B cell (primary cell): ENCODE data around the gene PRR7. TPM values are rescaled to one million over a fixed set of nuclear protein-coding genes. Genes with fewer than 3 reads are reported as not detected.

Source experiments
- ATAC-seq: fragments of 200-7000 bp; cut with Tn5 transposase; one replicate; pipeline ENCODE4 v1.10.0; 2021; ENCODE audit warnings: low read depth, mild to moderate bottlenecking, moderate number of reproducible peaks, moderate library complexity
- CTCF ChIA-PET: fragments of 350-600 bp; sonication (Branson Sonifier 250); formaldehyde crosslinking; loops from one replicate; lab custom pipeline; 2021; ENCODE audit warnings: antibody characterized with exemption, inconsistent platforms; lab: Charles Lee
- POLR2A ChIA-PET: fragments of 350-600 bp; sonication (Branson Sonifier 250); formaldehyde crosslinking; loops from one replicate; lab custom pipeline; 2021; ENCODE audit warnings: antibody characterized with exemption; lab: Charles Lee
- DNase-seq: peaks from one replicate; pipeline ENCODE4 v3.0.0; 2013
- H2AFZ ChIP-seq: 2 replicates; pipeline ENCODE4 v1.6.1; 2012; ENCODE audit warnings: mild to moderate bottlenecking, low read depth, low read length; ENCODE audit not compliant: insufficient read depth, poor library complexity, severe bottlenecking
- H3K27ac ChIP-seq, 2 donors: 1 replicate in 1 of 2; 2 replicates in 1 of 2; pipeline ENCODE4 v1.5.1; 2012 to 2013; ENCODE audit warnings: low read length in 2 of 2, mild to moderate bottlenecking in 2 of 2, moderate library complexity in 1 of 2
- H3K27me3 ChIP-seq, 4 experiments: fragments of 200-600 bp in 1 of 4; sonication (generic) in 1 of 4; replicated peaks in 1 of 4; 1 replicate in 2 of 4; 2 replicates in 2 of 4; pipeline versions ENCODE4 v1.6.1 to v1.7.0; 2013 to 2016; ENCODE audit warnings: low read length in 3 of 4, mild to moderate bottlenecking in 2 of 4, mixed read lengths in 1 of 4, moderate library complexity in 1 of 4; ENCODE audit not compliant: insufficient read depth in 4 of 4, control insufficient read depth in 3 of 4; ENCODE audit errors: control extremely low read depth in 1 of 4
- H3K36me3 ChIP-seq, 2 experiments: replicated peaks in 1 of 2; 1 replicate in 1 of 2; 2 replicates in 1 of 2; pipeline versions ENCODE4 v1.6.1 to v1.7.1; 2013; ENCODE audit warnings: low read length in 1 of 2; ENCODE audit not compliant: insufficient read depth in 2 of 2, control insufficient read depth in 1 of 2; ENCODE audit errors: control extremely low read depth in 1 of 2, extremely low read depth in 1 of 2
- H3K4me1 ChIP-seq, 2 donors: fragments of 200-600 bp in 1 of 2; sonication (generic) in 1 of 2; 1 replicate in 1 of 2; 2 replicates in 1 of 2; pipeline versions ENCODE4 v1.5.1 to v1.6.1; 2013 to 2017; ENCODE audit warnings: low read length in 2 of 2; ENCODE audit not compliant: control insufficient read depth in 2 of 2, insufficient read depth in 2 of 2
- H3K4me2 ChIP-seq: replicated peaks from 2 replicates; pipeline ENCODE3; 2012; ENCODE audit warnings: mild to moderate bottlenecking, low read depth, low read length; ENCODE audit not compliant: poor library complexity, severe bottlenecking
- H3K4me3 ChIP-seq, 5 experiments: fragments of 200-600 bp in 1 of 5; sonication (generic) in 1 of 5; 1 replicate in 3 of 5; 2 replicates in 2 of 5; pipeline versions ENCODE4 v1.5.1 to v1.7.0; 2011 to 2016; ENCODE audit warnings: low read length in 4 of 5, mild to moderate bottlenecking in 4 of 5, low read depth in 2 of 5, control low read depth in 1 of 5, moderate library complexity in 1 of 5; ENCODE audit not compliant: insufficient read depth in 1 of 5; ENCODE audit errors: control extremely low read depth in 1 of 5, extremely low read depth in 1 of 5
- H3K79me2 ChIP-seq: fragments of 200-600 bp; sonication (generic); one replicate; pipeline ENCODE4 v1.6.0; 2016; ENCODE audit warnings: low read length; ENCODE audit not compliant: control insufficient read depth, insufficient read depth
- H3K9ac ChIP-seq: fragments of 200-600 bp; sonication (generic); 2 replicates; pipeline ENCODE4 v1.6.1; 2017; ENCODE audit warnings: mild to moderate bottlenecking, low read length, moderate library complexity
- H3K9me3 ChIP-seq, 3 donors: one replicate each; pipeline versions ENCODE4 v1.6.1 to v1.7.1; 2013; ENCODE audit warnings: low read length in 2 of 3; ENCODE audit not compliant: control insufficient read depth in 2 of 3, insufficient read depth in 1 of 3; ENCODE audit errors: control extremely low read depth in 1 of 3
- H4K20me1 ChIP-seq: 2 replicates; pipeline ENCODE4 v1.6.0; 2012; ENCODE audit warnings: mild to moderate bottlenecking, low read length; ENCODE audit not compliant: insufficient read depth, control insufficient read depth, poor library complexity, severe bottlenecking
- H3K27ac Mint-ChIP-seq: one replicate; pipeline ENCODE4 v1.8.0; 2021; ENCODE audit warnings: mixed read lengths
- H3K27me3 Mint-ChIP-seq: one replicate; pipeline ENCODE4 v1.8.0; 2021; ENCODE audit warnings: mixed read lengths
- H3K4me1 Mint-ChIP-seq: one replicate; pipeline ENCODE4 v1.8.0; 2021; ENCODE audit warnings: mixed read lengths
- H3K4me3 Mint-ChIP-seq: one replicate; pipeline ENCODE4 v1.8.0; 2021; ENCODE audit warnings: mixed read lengths
- H3K9me3 Mint-ChIP-seq: one replicate; pipeline ENCODE4 v1.8.0; 2022; ENCODE audit warnings: mixed read lengths; ENCODE audit not compliant: insufficient read depth
- EZH2 ChIP-seq: IDR thresholded peaks from 2 replicates; pipeline ENCODE4 v1.6.1; 2012; ENCODE audit warnings: borderline replicate concordance, low read depth, mild to moderate bottlenecking, moderate library complexity, low read length; ENCODE audit not compliant: insufficient read depth, poor library complexity, severe bottlenecking
- WGBS: methylation state at CpG from one replicate; pipeline ENCODE4 v1.1.5; 2013; ENCODE audit warnings: missing lambda C conversion rate; ENCODE audit not compliant: insufficient coverage; 5-methylcytosine and 5-hydroxymethylcytosine counted together
- intact Hi-C: fragments of 100-400 bp; cut with micrococcal nuclease; formaldehyde crosslinking; loops from one replicate; pipeline ENCODE4 v1.10.0; 2022
- polyA plus RNA-seq: library from polyadenylated mRNA; depleted of rRNA; stranded (reverse); fragments of >200 nt; gene quantifications from 2 replicates; pipeline ENCODE4 v1.2.3, GENCODE V29; 2012
- total RNA-seq, 2 donors: library from RNA; stranded (reverse); fragments of 120-200 nt in 1 of 2; gene quantifications; 1 replicate in 1 of 2; 2 replicates in 1 of 2; pipeline versions ENCODE4 v1.2.3 to v1.2.4, GENCODE V29; 2013 to 2022
- TF ChIP-seq, protein P1 (sequence below): fragments of 200-600 bp; IDR thresholded peaks from one replicate; pipeline ENCODE4 v1.8.0; 2022; ENCODE audit warnings: antibody characterized with exemption, mild to moderate bottlenecking

PRR7 gene
- total and polyA plus RNA-seq, 2 donors (not counting 1 experiment from before 2014, with no cell fraction given) = 4.8 to 84.4 TPM

DNA sequence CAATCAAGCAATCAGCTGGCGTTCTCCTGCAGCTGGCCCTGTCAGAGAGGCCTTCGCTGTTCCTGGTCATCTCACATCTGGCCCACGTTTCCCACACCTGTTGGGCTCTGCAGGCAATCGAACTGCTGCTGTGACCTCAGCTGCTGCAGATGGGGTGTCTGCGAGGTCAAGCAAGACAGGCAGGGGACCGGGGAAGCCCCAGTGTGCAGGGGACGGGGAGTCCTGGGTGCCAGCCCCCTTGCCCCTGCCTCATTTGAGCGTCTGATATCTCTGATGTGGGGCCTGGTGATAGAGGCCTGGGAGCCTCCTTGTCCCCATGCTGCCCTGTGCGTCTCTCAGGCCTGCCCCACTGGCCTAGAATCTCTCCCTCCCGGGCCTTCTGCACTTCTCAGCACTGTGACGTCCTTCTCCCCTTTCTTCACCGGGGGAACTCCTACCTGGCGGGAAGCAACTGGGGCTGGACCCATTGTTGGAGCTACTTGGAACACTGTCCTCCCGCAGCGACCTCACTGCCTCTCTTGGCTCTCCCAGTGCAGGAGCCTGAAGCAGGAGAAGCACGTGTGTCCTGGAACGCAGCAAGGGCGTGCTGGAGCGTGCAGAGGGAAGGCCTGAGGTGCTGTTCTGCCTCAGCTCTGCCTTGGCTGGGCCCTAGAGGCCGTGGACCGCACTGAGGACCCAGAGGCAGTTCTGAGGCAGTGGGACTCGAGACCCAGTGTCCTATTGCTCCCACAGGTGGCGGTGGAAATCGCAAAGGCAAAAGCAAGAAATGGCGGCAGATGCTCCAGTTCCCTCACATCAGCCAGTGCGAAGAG is 16.3 kb upstream of the PRR7 start:
- Histone ChIP-seq H3K9ac (peak overlapping the region; percentile 82), H3K4me2 (peak overlapping the region; percentile 90), H3K9me3 (no peaks in the 10 kb centered on the region), H3K4me3 (peak overlapping the region in 3 of 5 experiments; percentile 4 to 74 (median 63)), H3K79me2 (peaks cover 67% of the 10 kb centered on the region), H3K27ac (peak overlapping the region; percentile 92 to 96), H2AFZ (no peak overlapping the region), H3K4me1 (peaks cover 67 to 87% of the 10 kb centered on the region in 2 donors), H3K36me3 (peaks cover 0 to 66% of the 10 kb centered on the region in 2 experiments), H4K20me1 (peaks cover 76% of the 10 kb centered on the region), H3K27me3 (no peaks in the 10 kb centered on the region)
- DNase-seq (no peak), ATAC-seq (no peak)
- CTCF ChIA-PET = interaction anchor here (0.7 to 12.4 kb wide), 6 partner anchors 13 to 78 kb away, joined by 3 to 152 read pairs (median 110); partner anchors contain the start of gene PRR7
- Mint-ChIP-seq H3K27me3 (no peaks in the 10 kb centered on the region), H3K4me1 (peaks cover 75% of the 10 kb centered on the region), H3K9me3 (no peaks in the 10 kb centered on the region), H3K4me3 (peak overlapping the region; percentile 94), H3K27ac (peak overlapping the region; percentile 97)
- TF ChIP-seq, protein P1, sequence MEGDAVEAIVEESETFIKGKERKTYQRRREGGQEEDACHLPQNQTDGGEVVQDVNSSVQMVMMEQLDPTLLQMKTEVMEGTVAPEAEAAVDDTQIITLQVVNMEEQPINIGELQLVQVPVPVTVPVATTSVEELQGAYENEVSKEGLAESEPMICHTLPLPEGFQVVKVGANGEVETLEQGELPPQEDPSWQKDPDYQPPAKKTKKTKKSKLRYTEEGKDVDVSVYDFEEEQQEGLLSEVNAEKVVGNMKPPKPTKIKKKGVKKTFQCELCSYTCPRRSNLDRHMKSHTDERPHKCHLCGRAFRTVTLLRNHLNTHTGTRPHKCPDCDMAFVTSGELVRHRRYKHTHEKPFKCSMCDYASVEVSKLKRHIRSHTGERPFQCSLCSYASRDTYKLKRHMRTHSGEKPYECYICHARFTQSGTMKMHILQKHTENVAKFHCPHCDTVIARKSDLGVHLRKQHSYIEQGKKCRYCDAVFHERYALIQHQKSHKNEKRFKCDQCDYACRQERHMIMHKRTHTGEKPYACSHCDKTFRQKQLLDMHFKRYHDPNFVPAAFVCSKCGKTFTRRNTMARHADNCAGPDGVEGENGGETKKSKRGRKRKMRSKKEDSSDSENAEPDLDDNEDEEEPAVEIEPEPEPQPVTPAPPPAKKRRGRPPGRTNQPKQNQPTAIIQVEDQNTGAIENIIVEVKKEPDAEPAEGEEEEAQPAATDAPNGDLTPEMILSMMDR = no peak
- TF ChIP-seq EZH2 = no peak
- POLR2A ChIA-PET = interaction anchor here (0.7 to 6.8 kb wide), 7 partner anchors 15 to 894 kb away, joined by 3 to 103 read pairs (median 6); partner anchors contain the start of genes LMAN2 and PRR7
- WGBS = 53% methylated on average over 26 of the region's 26 CpGs
- intact Hi-C loops = no loop called here
